ENCODE measurements around the gene ACP6.

- TF ChIP-seq CTCF (IDR thresholded peaks at IDR 0.05) (no peak), GATA3 (IDR thresholded peaks at IDR 0.05; ENCODE audit: borderline replicate concordance) (no peak), CBX8 (IDR thresholded peaks at IDR 0.05) (no peak), KDM1A (IDR thresholded peaks at IDR 0.05; ENCODE audit: low read depth) (no peak), SMC3 (IDR thresholded peaks at IDR 0.05) (no peak), HOXA7 (CRISPR knock-in tag; IDR thresholded peaks at IDR 0.05) (no peak)
Measured at GRCh38 chr1:147652306-147652705, 18.0 kb downstream of the ACP6 start.
